Activated naive CD8-positive, alpha-beta T cell treated with anti-CD3 and anti-CD28 coated beads, Interleukin-2, amount 10 ng/mL, durations not matched to agents 7 days and 5 days (primary cell): ENCODE data around the gene BLTP3A. TPM values are rescaled to one million over a fixed set of nuclear protein-coding genes. Genes with fewer than 3 reads are reported as not detected.
"Not testable (repeated sequence)": the region's sequence is repeated elsewhere in the genome, so short reads cannot be mapped to it uniquely, and the experiment has no call there.

Source experiments
- ATAC-seq: fragments of 150-1000 bp; cut with Tn5 transposase; one replicate; pipeline ENCODE4 v1.10.0; 2021; ENCODE audit warnings: low read depth, moderate library complexity
- POLR2A ChIA-PET: fragments of 350-600 bp; sonication (Branson Sonifier 250); formaldehyde crosslinking; loops from one replicate; lab custom pipeline; 2021; ENCODE audit warnings: antibody characterized with exemption; lab: Charles Lee
- DNase-seq: peaks from one replicate; pipeline ENCODE4 v3.0.0; 2021
- H3K27ac Mint-ChIP-seq: one replicate; pipeline ENCODE4 v1.8.0; 2022; ENCODE audit warnings: mild to moderate bottlenecking, mixed read lengths
- H3K27me3 Mint-ChIP-seq: one replicate; pipeline ENCODE4 v1.8.0; 2022; ENCODE audit warnings: mild to moderate bottlenecking, moderate library complexity, mixed read lengths
- H3K36me3 Mint-ChIP-seq: one replicate; pipeline ENCODE4 v1.8.0; 2021; ENCODE audit warnings: mild to moderate bottlenecking, mixed read lengths
- H3K4me1 Mint-ChIP-seq: one replicate; pipeline ENCODE4 v1.8.0; 2021; ENCODE audit warnings: mixed read lengths
- H3K4me3 Mint-ChIP-seq: one replicate; pipeline ENCODE4 v1.8.0; 2022; ENCODE audit warnings: mild to moderate bottlenecking, moderate library complexity, mixed read lengths
- H3K9me3 Mint-ChIP-seq: one replicate; pipeline ENCODE4 v1.8.0; 2021; ENCODE audit warnings: mixed read lengths
- total RNA-seq, 2 experiments: library from RNA; stranded (reverse); gene quantifications; one replicate each; pipeline ENCODE4 v1.2.3, GENCODE V29; 2021

The BLTP3A gene
- total RNA-seq, 2 experiments from 2014 or later = 11.7 to 11.8 TPM

DNA sequence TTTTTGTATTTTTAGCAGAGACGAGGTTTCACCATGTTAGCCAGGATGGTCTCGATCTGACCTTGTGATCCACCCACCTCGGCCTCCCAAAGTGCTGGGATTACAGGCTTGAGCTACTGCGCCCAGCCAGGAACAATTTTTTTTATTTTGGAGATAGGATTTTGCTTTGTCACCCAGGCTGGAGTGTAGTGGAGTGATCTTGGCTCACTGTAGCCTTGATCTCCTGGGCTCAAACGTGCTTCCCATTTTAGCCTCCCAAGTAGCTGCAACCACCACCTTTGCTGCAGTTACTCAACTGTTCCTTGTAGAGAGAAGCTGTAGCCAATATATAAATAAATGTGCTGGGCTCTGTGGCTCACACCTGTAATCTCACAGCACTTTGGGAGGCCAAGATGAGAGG, 30.2 kb upstream of the BLTP3A start:
- H3K27me3 Mint-ChIP-seq, ATAC-seq, H3K4me3 Mint-ChIP-seq, H3K27ac Mint-ChIP-seq, DNase-seq, H3K4me1 Mint-ChIP-seq, H3K9me3 Mint-ChIP-seq, POLR2A ChIA-PET: not testable (repeated sequence)
- peaks cover 12% of the 10 kb centered on the region for H3K36me3 Mint-ChIP-seq

DNA sequence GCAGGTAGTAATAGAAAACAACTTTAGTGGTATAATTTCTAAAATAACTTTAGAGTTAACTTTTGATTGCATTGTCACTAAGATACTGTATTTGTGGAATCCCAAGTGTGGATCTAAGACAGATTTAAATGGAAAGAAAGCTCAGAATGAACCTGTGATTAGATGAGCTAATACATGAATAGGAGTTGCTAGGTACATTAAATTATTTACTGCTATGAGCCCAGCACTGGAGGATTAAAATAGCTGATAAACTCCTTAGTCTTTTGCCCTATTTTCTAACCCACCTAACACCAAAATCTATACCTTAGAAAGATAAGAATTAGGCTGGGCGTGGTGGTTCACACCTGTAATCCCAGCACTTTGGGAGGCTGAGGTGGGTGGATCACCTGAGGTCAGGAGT, 23.7 kb upstream of the BLTP3A start:
- peaks cover 19% of the 10 kb centered on the region for H3K4me1 Mint-ChIP-seq
- H3K27ac Mint-ChIP-seq = no peak overlapping the region
- DNase-seq (no peak), ATAC-seq (no peak)
- H3K27me3 Mint-ChIP-seq = no peaks in the 10 kb centered on the region
- POLR2A ChIA-PET = interaction anchor here (0.7 to 1.1 kb wide), 2 partner anchors 23 to 129 kb away, joined by 3 to 5 read pairs; partner anchors contain the start of gene BLTP3A
- H3K9me3 Mint-ChIP-seq = no peaks in the 10 kb centered on the region
- H3K36me3 Mint-ChIP-seq = peaks cover 25% of the 10 kb centered on the region
- no peak overlapping the region for H3K4me3 Mint-ChIP-seq

DNA sequence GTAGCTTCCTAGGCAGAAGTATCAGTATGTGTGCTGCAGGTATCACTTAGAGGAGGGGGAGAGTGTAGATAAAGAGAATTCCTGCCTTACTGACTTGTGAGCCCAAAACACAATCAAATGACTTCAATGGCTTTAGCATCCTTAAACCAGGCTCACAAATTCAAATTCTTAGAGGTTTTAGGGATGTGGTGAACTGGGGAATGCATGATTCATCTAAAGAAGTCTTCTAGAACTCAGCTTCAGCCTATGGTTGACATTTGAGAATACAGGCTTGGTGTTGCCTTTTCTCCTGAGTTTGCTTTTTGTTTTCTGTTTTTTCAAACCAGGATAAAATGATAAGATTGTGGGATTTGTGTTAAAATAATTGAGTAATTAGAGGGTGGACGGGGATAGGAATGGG, 20.2 kb upstream of the BLTP3A start:
- ATAC-seq (no peak), DNase-seq (no peak)
- Mint-ChIP-seq H3K36me3 (peaks cover 27% of the 10 kb centered on the region), H3K27ac (no peak overlapping the region), H3K4me1 (peaks cover 21% of the 10 kb centered on the region), H3K9me3 (no peaks in the 10 kb centered on the region), H3K27me3 (no peaks in the 10 kb centered on the region), H3K4me3 (no peak overlapping the region)
- POLR2A ChIA-PET = interaction anchor here (0.8 kb wide), 1 partner anchor 15 kb away, joined by 3 read pairs; the partner anchor contains the start of gene SNRPC

DNA sequence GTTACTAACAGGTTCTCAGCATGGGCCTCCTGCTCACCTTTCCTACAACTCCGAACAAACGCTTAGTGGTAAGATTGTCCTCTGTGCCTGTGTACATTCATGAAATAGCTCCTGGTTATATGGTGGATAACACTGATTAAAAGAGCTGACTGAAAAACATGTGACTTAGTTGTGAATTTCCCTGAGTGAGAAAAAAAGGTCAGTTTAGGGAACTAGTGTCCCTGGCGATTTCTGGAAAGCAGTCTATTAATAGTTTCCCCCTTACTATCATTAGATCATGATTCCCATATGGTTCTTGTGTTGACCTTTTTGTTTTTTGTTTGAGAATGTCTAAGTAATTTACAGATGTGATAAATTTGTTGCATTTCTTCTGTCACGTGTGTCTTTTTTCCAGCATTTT, 18.9 kb upstream of the BLTP3A start:
- no peak overlapping the region for H3K27ac Mint-ChIP-seq
- peaks cover 29% of the 10 kb centered on the region for H3K36me3 Mint-ChIP-seq
- no peak for ATAC-seq
- no peaks in the 10 kb centered on the region for H3K27me3 Mint-ChIP-seq
- no peaks in the 10 kb centered on the region for H3K9me3 Mint-ChIP-seq
- peaks cover 21% of the 10 kb centered on the region for H3K4me1 Mint-ChIP-seq
- POLR2A ChIA-PET = no interaction called here
- H3K4me3 Mint-ChIP-seq = no peak overlapping the region
- DNase-seq = no peak

DNA sequence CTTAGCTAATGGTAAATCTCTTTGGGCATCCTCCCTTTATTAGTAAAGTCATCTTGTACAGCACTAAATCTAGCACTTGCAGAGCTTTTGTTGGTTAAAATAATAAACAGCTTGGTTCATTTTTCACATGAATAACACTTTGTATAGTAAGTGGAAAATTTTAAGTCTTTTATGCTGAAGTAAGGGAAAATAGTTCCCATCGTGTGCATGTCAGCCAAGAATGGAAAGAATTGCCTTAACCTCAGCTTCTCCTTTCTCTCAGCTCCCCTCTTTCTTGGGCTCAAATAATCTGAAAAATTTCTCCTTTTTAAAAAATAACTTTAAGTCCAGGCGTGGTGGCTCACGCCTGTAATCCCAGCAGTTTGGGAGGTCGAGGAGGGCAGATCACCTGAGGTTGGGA, 18.0 kb upstream of the BLTP3A start:
- Mint-ChIP-seq H3K4me1 (peaks cover 21% of the 10 kb centered on the region), H3K27ac (no peak overlapping the region), H3K36me3 (peaks cover 28% of the 10 kb centered on the region), H3K4me3 (no peak overlapping the region), H3K27me3 (no peaks in the 10 kb centered on the region), H3K9me3 (no peaks in the 10 kb centered on the region)
- ATAC-seq = no peak
- no peak for DNase-seq
- POLR2A ChIA-PET = no interaction called here

DNA sequence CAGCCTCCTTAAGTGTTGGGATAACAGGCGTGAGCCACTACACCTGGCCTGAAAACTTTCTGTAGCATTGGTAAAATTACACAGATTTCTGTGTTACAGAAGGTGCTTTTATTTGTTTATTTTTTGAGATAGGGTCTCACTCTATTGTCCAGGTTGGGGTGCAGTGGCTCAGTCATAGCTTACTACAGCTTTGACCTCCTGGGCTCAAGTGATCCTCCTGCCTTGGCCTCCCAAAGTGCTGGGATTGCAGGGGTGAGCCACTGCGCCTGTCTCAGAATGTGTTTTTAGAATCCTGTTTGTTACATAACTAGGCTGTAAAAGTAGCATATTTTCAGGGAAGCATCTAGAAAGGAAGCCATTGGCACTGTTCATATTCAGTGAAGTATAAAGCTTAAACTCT, 16.9 kb upstream of the BLTP3A start:
- H3K4me3 Mint-ChIP-seq = no peak overlapping the region
- H3K27me3 Mint-ChIP-seq = no peaks in the 10 kb centered on the region
- no peak overlapping the region for H3K27ac Mint-ChIP-seq
- DNase-seq (no peak), ATAC-seq (no peak)
- POLR2A ChIA-PET = no interaction called here
- H3K9me3 Mint-ChIP-seq = no peaks in the 10 kb centered on the region
- peaks cover 20% of the 10 kb centered on the region for H3K36me3 Mint-ChIP-seq
- peaks cover 18% of the 10 kb centered on the region for H3K4me1 Mint-ChIP-seq

DNA sequence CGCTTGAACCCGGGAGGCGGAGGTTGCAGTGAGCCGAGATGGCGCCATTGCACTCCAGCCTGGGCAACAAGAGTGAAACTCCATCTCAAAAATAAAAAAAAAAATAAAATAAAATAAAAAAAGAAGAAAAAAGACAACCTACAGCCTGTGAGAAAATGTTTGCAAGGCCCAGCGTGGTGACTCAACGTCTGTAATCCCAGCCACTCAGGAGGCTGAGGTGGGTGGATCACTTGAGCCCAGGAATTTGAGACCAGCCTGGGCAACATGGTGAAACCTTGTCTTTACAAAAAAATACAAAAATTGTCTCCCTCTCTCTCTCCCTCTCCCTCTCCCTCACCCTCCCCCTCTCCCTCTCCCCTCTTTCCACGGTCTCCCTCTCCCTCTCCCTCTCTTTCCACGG, 6.5 kb upstream of the BLTP3A start:
- H3K4me1 Mint-ChIP-seq, POLR2A ChIA-PET, DNase-seq, H3K36me3 Mint-ChIP-seq, H3K27me3 Mint-ChIP-seq, H3K4me3 Mint-ChIP-seq, ATAC-seq, H3K9me3 Mint-ChIP-seq, H3K27ac Mint-ChIP-seq: not testable (repeated sequence)

DNA sequence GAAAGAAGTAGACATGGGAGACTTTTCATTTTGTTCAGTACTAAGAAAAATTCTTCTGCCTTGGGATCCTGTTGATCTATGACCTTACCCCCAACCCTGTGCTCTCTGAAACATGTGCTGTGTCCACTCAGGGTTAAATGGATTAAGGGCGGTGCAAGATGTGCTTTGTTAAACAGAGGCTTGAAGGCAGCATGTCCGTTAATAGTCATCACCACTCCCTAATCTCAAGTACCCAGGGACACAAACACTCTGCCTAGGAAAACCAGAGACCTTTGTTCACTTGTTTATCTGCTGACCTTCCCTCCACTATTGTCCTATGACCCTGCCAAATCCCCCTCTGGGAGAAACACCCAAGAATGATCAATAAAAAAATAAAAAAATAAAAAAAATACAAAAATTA, 4.7 kb upstream of the BLTP3A start:
- DNase-seq, H3K4me1 Mint-ChIP-seq, H3K27ac Mint-ChIP-seq, ATAC-seq, H3K36me3 Mint-ChIP-seq, POLR2A ChIA-PET, H3K27me3 Mint-ChIP-seq, H3K4me3 Mint-ChIP-seq, H3K9me3 Mint-ChIP-seq: not testable (repeated sequence)

DNA sequence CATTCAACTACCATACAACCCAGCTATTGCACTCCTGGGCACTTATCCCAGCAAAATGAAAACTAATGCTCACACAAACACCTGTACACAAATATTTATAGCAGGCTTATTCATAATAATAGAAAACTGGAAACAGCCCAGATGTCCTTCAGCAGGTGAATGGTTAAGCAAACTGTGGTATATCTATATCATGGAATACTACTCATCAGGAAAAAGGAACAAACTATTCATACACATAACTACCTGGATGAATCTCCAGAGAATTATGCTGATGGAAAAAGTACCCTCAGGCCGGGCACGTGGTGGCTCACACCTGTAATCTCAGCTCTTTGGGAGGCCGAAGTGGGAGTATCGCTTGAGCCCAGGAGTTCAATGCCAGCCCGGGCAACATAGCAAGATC, 3.8 kb upstream of the BLTP3A start:
- no peaks in the 10 kb centered on the region for H3K9me3 Mint-ChIP-seq
- ATAC-seq (no peak), DNase-seq (no peak)
- no peaks in the 10 kb centered on the region for H3K36me3 Mint-ChIP-seq
- H3K27me3 Mint-ChIP-seq = no peaks in the 10 kb centered on the region
- H3K4me1 Mint-ChIP-seq = peaks cover 9% of the 10 kb centered on the region
- H3K27ac Mint-ChIP-seq = no peak overlapping the region
- POLR2A ChIA-PET = no interaction called here
- H3K4me3 Mint-ChIP-seq = no peak overlapping the region

DNA sequence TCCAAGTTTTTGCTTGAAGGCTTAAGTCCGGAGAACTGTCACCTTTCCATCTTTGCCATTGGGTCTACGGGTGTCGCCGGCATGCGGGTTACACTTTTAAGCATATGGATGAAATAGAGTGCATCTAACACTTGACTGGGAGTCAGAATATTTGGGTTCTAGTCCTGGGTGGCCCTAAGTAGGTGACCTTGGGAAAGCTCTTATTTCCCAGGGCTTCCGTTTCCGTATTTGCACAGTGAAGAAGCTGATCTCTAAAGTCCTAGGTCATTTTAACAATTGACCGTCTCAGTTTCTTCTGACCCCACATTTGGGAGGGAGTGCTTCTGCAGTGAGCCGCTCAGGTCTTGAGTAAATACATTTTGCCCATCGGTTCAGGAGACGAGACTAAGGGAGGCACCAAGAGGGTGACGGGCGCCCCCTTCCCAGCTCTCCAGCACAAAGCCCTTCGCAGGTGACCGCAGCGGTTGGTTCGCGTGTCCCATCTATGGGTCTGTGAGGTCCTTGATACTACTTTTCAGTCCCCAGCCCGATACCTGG, 651 bp upstream of the BLTP3A start:
- DNase-seq = no peak
- Mint-ChIP-seq H3K4me1 (peaks cover 16% of the 10 kb centered on the region), H3K9me3 (no peaks in the 10 kb centered on the region), H3K36me3 (no peaks in the 10 kb centered on the region), H3K4me3 (peak overlapping the region; percentile 87), H3K27ac (peak overlapping the region; percentile 86), H3K27me3 (no peaks in the 10 kb centered on the region)
- POLR2A ChIA-PET = interaction anchor here (0.6 to 3.1 kb wide), 10 partner anchors 13 to 366 kb away, joined by 3 to 36 read pairs (median 6); partner anchors contain the start of genes ANKS1A, ILRUN, RPS10 and SNRPC
- ATAC-seq = peak; percentile 17

DNA sequence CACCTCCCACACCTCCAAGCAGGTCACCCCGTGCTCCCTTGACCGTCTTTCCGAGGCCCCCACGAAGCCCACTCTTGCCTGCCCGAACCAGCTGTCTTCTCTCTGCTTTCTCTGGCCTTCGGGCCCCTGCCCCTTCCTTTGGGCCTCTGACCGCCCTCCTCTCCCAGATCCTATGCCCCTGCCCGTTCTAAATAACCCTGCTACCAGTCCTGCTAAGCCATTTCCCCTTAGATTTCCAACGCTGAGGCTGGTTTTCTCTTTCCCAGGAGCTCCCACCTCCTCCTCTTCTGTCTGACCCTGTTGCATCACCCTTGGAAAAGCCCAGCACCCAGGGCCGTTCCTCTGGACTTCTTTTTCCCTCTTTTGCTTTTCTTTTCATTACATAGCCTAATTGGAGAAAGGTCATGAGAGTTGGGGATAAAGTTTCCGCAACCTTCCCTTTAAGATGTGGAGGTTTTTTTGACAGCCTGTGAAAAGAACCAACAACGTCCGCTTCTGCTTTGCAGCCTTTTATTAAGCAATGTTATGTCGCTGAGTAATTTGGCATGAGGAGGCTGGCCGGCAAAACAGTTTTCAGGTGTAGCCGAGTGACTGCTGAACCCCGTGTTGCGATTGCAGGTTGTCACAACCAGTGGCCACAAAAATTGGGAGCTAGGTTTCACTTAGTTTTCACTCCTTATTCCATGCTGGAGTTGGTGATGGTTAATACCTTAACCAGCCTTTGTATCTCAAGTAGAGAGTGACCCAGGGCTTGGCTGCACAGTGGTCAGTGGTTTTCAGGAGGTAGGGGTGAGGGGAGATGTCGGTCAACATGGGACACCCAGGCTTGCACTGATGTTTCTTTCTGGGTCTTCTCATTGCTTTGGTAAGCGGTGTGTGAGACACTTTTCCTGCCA, 970 bp downstream of the BLTP3A start:
- peaks cover 17% of the 10 kb centered on the region for H3K4me1 Mint-ChIP-seq
- no peak for ATAC-seq
- no peaks in the 10 kb centered on the region for H3K27me3 Mint-ChIP-seq
- H3K27ac Mint-ChIP-seq = peak overlapping the region; percentile 86
- peak overlapping the region; percentile 87 for H3K4me3 Mint-ChIP-seq
- H3K9me3 Mint-ChIP-seq = no peaks in the 10 kb centered on the region
- POLR2A ChIA-PET = interaction anchor here (1.0 to 3.1 kb wide), 7 partner anchors 11 to 368 kb away, joined by 3 to 36 read pairs (median 8); partner anchors contain the start of genes ANKS1A, ILRUN, RPS10 and SNRPC
- peak; percentile 32 for DNase-seq
- H3K36me3 Mint-ChIP-seq = no peaks in the 10 kb centered on the region

DNA sequence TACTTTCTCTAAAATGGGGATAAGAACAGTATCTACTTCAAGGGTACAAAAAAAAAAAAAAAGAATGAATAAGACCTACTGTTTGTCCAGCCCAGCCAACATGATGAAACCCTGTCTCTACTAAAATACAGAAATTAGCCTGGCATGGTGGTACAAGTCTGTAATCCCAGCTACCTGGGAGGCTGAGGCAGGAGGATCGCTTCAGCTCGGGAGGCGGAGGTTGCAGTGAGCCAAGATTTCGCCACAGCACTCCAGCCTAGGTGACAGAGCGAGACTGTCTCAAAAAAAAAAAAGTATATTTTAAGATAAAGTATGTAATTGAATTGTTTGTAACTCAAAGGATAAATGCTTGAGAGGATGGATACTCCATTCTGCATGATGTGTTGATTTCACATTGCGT, 2.0 kb downstream of the BLTP3A start:
- H3K4me3 Mint-ChIP-seq = peak overlapping the region; percentile 87
- no peak overlapping the region for H3K27ac Mint-ChIP-seq
- ATAC-seq (no peak), DNase-seq (no peak)
- no peaks in the 10 kb centered on the region for H3K36me3 Mint-ChIP-seq
- peaks cover 18% of the 10 kb centered on the region for H3K4me1 Mint-ChIP-seq
- POLR2A ChIA-PET = no interaction called here
- H3K27me3 Mint-ChIP-seq = no peaks in the 10 kb centered on the region
- no peaks in the 10 kb centered on the region for H3K9me3 Mint-ChIP-seq

DNA sequence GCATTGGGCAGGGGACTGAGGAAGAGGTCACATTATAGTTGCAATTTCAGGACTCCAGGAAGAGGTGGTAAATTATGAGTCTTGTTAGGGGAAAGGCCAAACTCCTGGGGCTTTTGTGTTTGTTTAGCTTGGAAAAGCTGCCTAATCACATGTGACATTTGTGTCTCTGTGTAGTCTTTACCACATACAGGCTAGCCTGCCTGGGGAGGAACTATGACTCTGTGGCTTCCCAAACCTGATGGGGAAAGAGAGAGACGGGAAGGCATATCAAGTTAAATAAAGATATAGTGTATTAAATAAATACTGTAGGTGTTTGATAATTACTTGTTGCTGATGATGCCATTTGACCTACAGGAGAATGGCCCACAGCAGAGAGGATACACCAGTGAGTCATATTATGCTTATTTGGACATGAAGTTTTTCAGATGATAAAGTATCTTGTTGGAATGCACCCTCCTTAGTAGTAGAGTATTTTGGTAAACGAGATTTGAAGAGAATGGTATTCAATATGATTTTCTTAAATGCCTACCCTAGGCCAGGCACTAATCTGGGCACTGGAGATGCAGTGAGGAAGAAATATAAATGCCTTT, 4.0 kb downstream of the BLTP3A start:
- H3K4me3 Mint-ChIP-seq = no peak overlapping the region
- POLR2A ChIA-PET = no interaction called here
- DNase-seq = no peak
- H3K27me3 Mint-ChIP-seq = no peaks in the 10 kb centered on the region
- peaks cover 16% of the 10 kb centered on the region for H3K4me1 Mint-ChIP-seq
- ATAC-seq = no peak
- no peaks in the 10 kb centered on the region for H3K9me3 Mint-ChIP-seq
- no peak overlapping the region for H3K27ac Mint-ChIP-seq
- no peaks in the 10 kb centered on the region for H3K36me3 Mint-ChIP-seq
